MV-4-11 (cell line): ENCODE results near the gene CLIP4.
"Not testable (repeated sequence)": the region's sequence is repeated elsewhere in the genome, so short reads cannot be mapped to it uniquely, and the experiment has no call there.

Experiments
- DNase-seq: peaks from one replicate; lab custom pipeline; 2025; lab: John Stamatoyannopoulos, UW

CLIP4 gene

DNA sequence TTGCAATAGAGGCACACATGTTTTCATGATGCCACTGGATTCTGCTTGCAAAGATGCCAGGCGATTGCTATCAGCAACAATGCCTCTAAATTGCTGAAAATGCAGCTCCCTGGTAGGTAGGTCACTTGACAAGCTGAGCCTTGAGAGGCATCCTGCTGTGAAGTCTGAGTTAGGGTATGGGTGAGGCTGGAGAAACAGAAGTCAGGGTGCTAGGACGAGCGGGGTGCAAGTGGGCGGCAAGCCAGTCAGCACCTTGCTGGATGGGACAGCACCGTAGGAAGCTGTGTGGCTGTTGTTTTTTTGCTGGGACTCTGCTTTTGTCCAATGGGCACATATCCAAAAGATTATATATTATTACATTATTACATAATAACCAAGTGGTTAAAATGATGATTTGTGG is 10.5 kb upstream of the CLIP4 start:
- no peak for DNase-seq

DNA sequence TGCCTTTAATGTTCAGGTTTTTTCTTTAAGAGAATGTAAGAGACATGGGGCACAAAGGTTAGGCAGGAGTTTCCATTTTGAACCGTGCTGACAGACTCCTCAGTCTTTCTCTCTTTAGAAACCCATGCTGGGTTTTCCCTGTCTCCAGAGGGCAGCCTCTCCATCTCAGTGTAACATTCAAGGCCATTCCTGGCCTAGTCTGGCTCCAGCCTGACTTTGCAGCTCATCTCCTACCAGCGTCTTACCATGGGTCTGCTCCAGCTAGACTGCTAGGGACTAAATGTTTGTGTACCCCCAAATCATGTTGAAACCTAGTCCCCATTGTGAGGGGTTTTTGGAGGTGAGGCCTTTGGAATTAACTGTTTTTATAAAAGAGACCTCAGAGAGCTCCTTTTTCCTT is 9.8 kb upstream of the CLIP4 start:
- no peak for DNase-seq

- no peak for DNase-seq
These were observed 9.0 kb upstream of the CLIP4 start for GRCh38 chr2:29106256-29106655.

- no peak for DNase-seq
These were observed 8.2 kb upstream of the CLIP4 start for GRCh38 chr2:29106980-29107388.

- not testable (repeated sequence) for DNase-seq
These were observed 7.7 kb upstream of the CLIP4 start for GRCh38 chr2:29107547-29107946.

DNA sequence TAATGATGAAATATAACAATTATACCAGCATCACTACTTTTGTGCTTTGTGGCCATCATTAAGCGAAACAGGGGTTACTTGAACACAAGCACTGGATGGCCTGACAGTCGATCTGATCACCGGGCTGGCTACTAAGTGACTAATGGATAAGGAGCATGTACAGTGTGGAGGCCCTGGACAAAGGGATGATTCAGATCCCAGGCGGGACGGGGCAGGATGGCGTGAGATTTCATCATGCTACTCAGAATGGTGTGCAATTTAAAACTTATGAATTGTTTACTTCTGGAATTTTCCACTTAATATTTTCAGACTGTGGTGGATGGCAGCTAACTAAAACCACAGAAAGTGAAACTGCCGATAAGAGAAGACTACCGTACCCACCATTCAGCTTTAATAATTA is 7.0 kb upstream of the CLIP4 start:
- no peak for DNase-seq

GRCh38 chr2:29109246-29109645 is 6.0 kb upstream of the CLIP4 start:
- no peak for DNase-seq

GRCh38 chr2:29110916-29111535 is 4.2 kb upstream of the CLIP4 start:
- DNase-seq = no peak

GRCh38 chr2:29112379-29112778 is 2.8 kb upstream of the CLIP4 start:
- no peak for DNase-seq

GRCh38 chr2:29113027-29113686 is 2.1 kb upstream of the CLIP4 start:
- no peak for DNase-seq

GRCh38 chr2:29113891-29114321 is 1.3 kb upstream of the CLIP4 start:
- DNase-seq = peak; percentile 60

DNA sequence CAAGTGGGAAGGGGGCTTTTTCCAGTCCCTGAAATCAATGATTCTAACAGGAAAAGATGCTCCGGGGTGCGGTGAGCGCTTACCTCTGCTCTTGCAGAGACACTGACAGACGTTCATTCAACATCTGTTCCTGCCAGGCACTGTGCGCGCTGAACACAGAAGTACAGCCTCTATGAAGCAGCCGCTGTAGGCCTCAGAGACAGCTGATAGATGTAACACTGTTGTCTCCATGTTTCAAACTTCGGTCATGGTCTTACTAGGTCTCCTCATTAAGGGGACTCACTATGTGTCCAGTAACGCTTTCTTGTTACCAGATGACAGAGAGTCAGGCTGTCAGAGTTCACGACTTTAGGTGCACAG is 649 bp upstream of the CLIP4 start:
- DNase-seq = no peak

DNA sequence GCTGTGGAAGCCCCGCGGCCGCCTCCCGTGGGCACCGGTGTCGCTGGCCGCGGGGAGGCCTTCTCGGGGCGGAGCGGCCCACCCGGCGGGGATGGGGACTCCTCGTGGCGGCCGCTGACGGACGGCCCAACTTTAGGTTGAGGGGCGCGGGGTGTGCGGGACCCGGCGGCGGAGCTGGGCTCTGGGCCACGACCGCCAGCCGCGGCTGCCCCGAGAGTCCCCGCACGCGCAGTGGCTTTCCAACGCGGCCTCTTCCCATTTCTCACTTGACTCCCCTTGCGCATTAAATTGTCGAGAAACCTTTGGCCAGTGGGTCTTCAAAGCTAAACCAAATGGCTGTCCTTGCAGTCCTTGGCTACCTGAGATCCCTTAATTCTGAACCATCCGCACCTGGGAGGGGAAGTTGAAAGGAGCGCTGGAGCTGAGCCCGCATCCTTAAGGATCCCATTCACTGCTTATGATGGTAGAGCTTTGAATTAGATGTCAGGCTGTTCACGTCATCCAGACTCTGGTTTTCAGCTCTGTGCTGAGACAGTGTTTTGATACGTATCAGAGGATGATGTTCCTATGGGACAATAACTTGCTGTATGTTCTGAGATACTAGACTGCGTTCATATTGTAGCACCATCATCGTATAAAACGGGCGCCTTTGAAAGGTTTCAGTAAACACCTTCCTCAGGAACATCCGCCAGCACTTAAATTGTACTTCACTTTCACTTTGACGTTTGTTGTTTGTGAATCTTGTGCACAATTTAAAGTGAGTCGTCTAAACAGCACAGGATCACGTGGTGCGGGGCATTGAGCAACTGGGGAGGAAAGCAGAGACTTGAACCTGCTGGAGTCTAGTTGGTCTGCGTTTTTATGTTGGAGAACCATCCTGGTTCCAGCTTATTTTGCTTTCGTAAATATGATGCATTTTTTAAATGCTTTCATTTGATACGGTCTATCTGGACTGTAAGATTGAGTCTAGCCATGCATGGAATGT is 874 bp downstream of the CLIP4 start:
- DNase-seq = no peak

- DNase-seq = no peak
These were observed 2.6 kb downstream of the CLIP4 start for GRCh38 chr2:29117636-29118303.

- no peak for DNase-seq
These were observed 4.0 kb downstream of the CLIP4 start for GRCh38 chr2:29119211-29119610.

GRCh38 chr2:29120846-29121245 is 5.6 kb downstream of the CLIP4 start:
- no peak for DNase-seq

DNA sequence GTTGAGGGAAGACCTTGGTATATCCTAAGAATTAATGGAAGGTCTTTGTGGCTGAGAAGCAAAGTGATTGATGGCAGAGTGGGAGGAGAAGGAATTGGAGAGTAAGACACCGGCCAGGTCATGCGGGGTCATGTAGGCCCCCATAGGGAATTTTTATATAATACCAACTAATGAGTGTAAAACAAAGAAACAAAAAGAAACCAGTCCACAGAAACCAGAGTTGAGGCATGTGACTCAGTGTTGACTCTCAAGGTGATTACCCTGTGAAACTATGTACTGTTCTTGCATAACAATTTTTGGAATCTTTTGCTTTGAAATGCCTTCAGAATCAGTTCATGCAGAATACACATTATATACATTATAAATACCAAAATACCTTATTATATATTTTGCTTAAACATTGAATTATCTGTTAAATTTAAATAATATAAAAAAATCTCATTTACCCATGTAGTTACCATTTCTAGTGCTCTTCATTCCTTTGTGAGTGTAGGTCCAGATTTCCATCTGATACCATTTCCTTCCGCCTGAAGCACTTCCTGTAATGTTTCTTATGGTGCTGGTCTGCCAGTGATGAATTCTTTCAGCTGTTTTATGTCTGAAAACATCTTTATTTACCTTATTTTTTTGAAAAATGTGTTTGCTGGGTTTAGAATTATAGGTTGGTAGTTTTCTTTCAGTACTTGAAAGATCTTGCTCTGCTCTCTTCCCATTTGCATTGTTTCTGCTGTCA is 8.6 kb downstream of the CLIP4 start:
- DNase-seq = no peak

DNA sequence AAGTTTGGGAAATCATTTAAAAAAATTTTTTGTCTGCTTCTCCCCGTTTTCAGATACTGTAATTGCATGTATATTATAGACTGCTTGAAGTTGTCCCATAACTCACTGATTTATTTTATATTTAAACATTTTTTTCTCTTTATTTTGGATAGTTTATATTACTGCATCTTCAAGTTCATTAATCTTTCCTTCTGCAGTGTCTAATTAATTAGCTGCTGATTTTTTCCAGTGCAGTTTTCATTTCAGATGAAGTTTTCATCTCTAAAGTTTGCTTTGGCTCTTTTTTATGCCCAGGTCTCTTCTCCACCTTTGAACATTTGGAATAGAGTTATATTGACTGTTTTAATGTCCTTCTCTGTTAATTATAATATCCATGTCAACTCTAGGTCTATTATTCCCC is 9.3 kb downstream of the CLIP4 start:
- no peak for DNase-seq

DNA sequence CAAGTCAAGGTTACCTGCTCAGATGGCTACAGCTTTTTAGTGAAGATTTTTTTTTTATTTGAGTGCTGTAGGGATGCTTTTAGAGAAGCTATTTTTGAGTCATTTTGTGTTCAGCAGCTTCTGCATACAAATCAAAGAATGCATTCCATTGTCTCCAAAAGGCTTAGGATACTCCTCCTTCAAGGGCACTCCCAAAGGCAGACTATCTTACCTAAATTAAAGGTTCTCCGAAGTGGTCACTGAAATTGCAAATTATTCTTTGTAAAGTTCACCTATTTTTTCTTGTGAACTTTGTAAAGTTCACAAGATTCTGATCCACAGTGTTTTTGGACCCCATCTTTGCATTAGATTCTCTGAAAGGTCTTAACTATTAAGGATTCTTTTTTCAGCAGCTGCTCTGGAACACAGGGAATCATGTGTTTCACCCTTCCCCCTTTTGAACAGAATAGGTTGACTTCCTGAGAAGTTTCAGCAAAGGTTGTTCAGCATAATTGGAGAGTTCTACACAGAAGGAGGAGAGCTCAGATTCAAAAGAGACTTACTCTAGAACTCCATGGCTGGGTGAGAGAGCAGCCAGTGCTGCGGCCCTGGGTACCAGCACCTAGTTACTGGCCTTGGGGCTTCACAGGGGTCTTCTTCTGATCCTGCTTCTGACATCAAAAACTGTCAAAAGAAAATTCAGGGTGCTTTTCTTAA is 14.5 kb downstream of the CLIP4 start:
- DNase-seq = no peak

- peak; percentile 29 for DNase-seq
These were observed 15.1 kb downstream of the CLIP4 start for GRCh38 chr2:29130295-29130694.

- no peak for DNase-seq
These were observed 19.7 kb downstream of the CLIP4 start for GRCh38 chr2:29134933-29135332.
